Measurements from ENCODE around the gene CD27. TPM values are rescaled to one million over a fixed set of nuclear protein-coding genes. Genes with fewer than 3 reads are reported as not detected.

The CD27 gene
- total RNA-seq, 1 experiment from 2014 or later = 0.28 TPM

GRCh38 chr12:6399884-6400644, 44.7 kb upstream of the CD27 start:
- H3K9me3 Mint-ChIP-seq = no peaks in the 10 kb centered on the region
- DNase-seq (ENCODE audit: low spot score) = no peak
- no peaks in the 10 kb centered on the region; the same call in 1 of the 2 replicates for H3K27me3 Mint-ChIP-seq (ENCODE audit: low read depth)
- TF ChIP-seq ERG (CRISPR knock-in tag; IDR thresholded peaks at IDR 0.05) (no peak), ZNF396 (CRISPR knock-in tag; IDR thresholded peaks at IDR 0.05; ENCODE audit: borderline replicate concordance) (no peak), GRHL2 (CRISPR knock-in tag; IDR thresholded peaks at IDR 0.05; ENCODE audit: insufficient replicate concordance, severe bottlenecking) (no peak), ATF3 (CRISPR knock-in tag; conservative IDR thresholded peaks at IDR 0.05) (no peak), NR2C2 (CRISPR knock-in tag; IDR thresholded peaks at IDR 0.05) (no peak), IRF2 (CRISPR knock-in tag; IDR thresholded peaks at IDR 0.05; ENCODE audit: borderline replicate concordance, low read depth) (no peak), SMAD3 (CRISPR knock-in tag; IDR thresholded peaks at IDR 0.05; ENCODE audit: borderline replicate concordance) (no peak), OVOL2 (CRISPR knock-in tag; IDR thresholded peaks at IDR 0.05; ENCODE audit: borderline replicate concordance) (no peak), ZBTB21 (CRISPR knock-in tag; IDR thresholded peaks at IDR 0.05; ENCODE audit: borderline replicate concordance) (no peak), SOX15 (CRISPR knock-in tag; IDR thresholded peaks at IDR 0.05) (no peak)
- H3K36me3 Mint-ChIP-seq = no peaks in the 10 kb centered on the region
- H3K4me3 Mint-ChIP-seq = no peak overlapping the region
- CTCF ChIA-PET = no interaction called here
- no peak for ATAC-seq
- no peak overlapping the region for H3K27ac Mint-ChIP-seq
- POLR2A ChIA-PET = interaction anchor here (0.6 kb wide), 1 partner anchor 18 kb away, joined by 3 read pairs; no protein-coding TSS in a partner anchor
- H3K4me1 Mint-ChIP-seq = peaks cover 19% of the 10 kb centered on the region

- Mint-ChIP-seq H3K27ac (no peak overlapping the region), H3K9me3 (no peaks in the 10 kb centered on the region), H3K36me3 (no peaks in the 10 kb centered on the region), H3K4me3 (no peak overlapping the region), H3K27me3 (ENCODE audit: low read depth) (no peaks in the 10 kb centered on the region), H3K4me1 (no peaks in the 10 kb centered on the region)
- DNase-seq (ENCODE audit: low spot score) (no peak), ATAC-seq (no peak)
- CTCF ChIA-PET = no interaction called here
- no peak for TF ChIP-seq TP53 (CRISPR knock-in tag; IDR thresholded peaks at IDR 0.05)
- TF ChIP-seq ZNF121 (CRISPR knock-in tag; IDR thresholded peaks at IDR 0.05) = no peak
- no peak for TF ChIP-seq FOXP1 (CRISPR knock-in tag; IDR thresholded peaks at IDR 0.05; ENCODE audit: borderline replicate concordance)
- no peak for TF ChIP-seq ESRRA (CRISPR knock-in tag; IDR thresholded peaks at IDR 0.05; ENCODE audit: borderline replicate concordance)
- no peak for TF ChIP-seq ZNF416 (CRISPR knock-in tag; IDR thresholded peaks at IDR 0.05)
- TF ChIP-seq ZMAT4 (CRISPR knock-in tag; IDR thresholded peaks at IDR 0.05) = no peak
- TF ChIP-seq CDX4 (CRISPR knock-in tag; IDR thresholded peaks at IDR 0.05; ENCODE audit: borderline replicate concordance) = no peak
- no peak for TF ChIP-seq ELF4 (CRISPR knock-in tag; IDR thresholded peaks at IDR 0.05; ENCODE audit: low read depth)
- TF ChIP-seq NR2C2 (CRISPR knock-in tag; IDR thresholded peaks at IDR 0.05) = no peak
- POLR2A ChIA-PET = no interaction called here
Observed at GRCh38 chr12:6404390-6404789, 40.4 kb upstream of the CD27 start.

- H3K4me1 Mint-ChIP-seq = no peaks in the 10 kb centered on the region
- no peaks in the 10 kb centered on the region for H3K27me3 Mint-ChIP-seq (ENCODE audit: low read depth)
- no peaks in the 10 kb centered on the region for H3K9me3 Mint-ChIP-seq
- CTCF ChIA-PET = no interaction called here
- no peak overlapping the region for H3K27ac Mint-ChIP-seq
- DNase-seq (ENCODE audit: low spot score) (no peak), ATAC-seq (no peak)
- POLR2A ChIA-PET = no interaction called here
- no peak overlapping the region for H3K4me3 Mint-ChIP-seq
- H3K36me3 Mint-ChIP-seq = no peaks in the 10 kb centered on the region
- TF ChIP-seq SOX15 (CRISPR knock-in tag; IDR thresholded peaks at IDR 0.05) (no peak), ZNF532 (CRISPR knock-in tag; IDR thresholded peaks at IDR 0.05; ENCODE audit: borderline replicate concordance) (no peak), AFF4 (CRISPR knock-in tag; IDR thresholded peaks at IDR 0.05; ENCODE audit: borderline replicate concordance) (no peak)
Observed at GRCh38 chr12:6405963-6406362, 38.8 kb upstream of the CD27 start.
